Activated CD4-positive, alpha-beta T cell treated with anti-CD3 and anti-CD28 coated beads for 48 hours (primary cell): Measurements from ENCODE around the gene NFX1.
"Not testable (repeated sequence)": the region's sequence is repeated elsewhere in the genome, so short reads cannot be mapped to it uniquely, and the experiment has no call there.

Source experiments
- DNase-seq: peaks from one replicate; pipeline ENCODE4 v3.0.0-alpha.2; 2020

NFX1 gene

DNA sequence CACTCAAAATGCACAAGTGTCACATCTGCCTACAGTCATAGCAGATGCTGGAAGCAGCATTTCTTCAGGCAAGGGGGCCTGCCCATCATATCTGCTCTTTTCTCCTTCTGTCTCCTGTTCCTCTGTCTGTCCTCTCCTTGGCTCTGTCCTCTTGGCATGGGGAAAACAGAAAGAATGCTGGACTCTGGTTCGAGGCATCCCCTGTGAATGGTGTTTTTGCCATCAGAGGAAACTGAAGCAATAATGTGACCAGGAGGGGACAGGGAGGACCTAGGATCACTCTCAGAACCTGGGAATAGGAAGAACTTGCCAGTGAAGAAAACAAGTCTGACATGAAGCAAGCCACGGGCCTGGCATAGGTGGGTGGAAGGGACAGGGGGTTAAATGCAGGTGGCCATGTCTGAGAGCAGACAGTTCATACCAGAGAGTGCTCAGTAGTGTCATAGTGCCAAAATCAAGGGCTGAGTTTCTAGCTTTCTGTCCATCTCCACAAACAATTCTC lies 76.7 kb downstream of the NFX1 start:
- no peak for DNase-seq

DNA sequence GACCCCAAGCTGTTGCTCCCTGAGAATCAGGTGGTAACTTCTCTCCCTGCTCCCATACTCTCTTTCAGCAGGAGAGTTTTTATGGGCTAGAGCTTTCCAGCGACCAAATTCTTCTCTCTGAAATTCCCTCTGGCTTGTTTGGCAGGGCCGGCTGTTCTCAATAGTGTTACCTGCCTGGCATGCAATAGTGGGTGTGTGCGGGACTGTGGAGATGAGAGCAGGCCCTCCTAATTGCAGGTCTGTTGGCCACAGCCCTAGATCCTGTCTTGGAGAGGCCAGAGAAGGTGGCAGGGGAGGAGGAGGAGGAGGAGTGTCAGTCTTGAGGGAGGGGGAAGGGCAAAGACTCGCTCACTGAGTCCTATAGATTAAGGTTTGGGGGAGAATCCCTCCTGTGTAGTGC lies 82.6 kb downstream of the NFX1 start:
- DNase-seq: no peak

DNA sequence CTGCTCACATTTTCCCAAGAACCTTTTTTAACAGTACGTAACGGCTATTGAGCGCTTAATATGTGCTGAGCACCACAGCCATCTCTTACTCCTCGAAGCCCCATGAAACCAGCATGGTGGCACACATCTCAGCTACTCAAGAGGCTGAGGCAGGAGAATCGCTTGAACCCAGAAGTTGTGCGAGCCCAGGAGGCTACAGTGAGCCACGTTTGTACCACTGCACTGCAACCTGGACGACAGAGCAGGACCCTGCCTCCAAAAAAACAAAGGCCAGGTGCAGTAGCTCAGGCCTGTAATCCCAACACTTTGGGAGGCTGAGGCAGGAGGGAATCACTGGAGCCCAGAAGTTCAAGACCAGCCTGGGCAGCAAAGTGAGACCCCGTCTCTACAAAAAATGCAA lies 83.9 kb downstream of the NFX1 start:
- no peak for DNase-seq

DNA sequence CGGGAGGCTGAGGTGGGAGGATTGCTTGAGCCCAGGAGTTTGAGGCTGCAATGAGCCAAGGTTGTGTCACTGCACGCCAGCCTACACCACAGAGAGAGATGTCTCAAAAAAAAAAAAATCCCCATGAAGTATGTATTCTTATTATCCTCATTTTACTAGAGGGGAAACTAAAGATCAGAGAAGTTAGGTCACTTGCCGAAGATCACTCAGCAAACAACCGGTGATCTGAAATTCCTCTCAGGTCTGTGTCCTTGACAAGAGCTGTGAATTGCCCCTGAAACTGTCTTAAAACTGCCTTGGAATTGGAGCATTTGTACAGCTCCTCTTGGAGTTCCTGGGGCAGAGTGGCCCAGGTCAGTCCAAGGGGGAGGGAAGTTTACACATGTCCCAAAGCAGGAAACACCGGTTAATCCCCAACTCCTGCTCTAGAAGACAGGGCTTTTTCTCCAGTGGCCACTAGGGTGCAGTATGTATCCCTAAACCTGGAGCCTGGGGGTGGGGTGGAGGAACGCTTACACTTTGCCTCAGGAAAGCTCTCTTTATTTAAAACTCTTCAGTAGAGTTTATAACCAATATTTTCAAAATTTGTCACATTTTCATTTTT lies 84.4 kb downstream of the NFX1 start:
- peak; percentile 80 for DNase-seq

DNA sequence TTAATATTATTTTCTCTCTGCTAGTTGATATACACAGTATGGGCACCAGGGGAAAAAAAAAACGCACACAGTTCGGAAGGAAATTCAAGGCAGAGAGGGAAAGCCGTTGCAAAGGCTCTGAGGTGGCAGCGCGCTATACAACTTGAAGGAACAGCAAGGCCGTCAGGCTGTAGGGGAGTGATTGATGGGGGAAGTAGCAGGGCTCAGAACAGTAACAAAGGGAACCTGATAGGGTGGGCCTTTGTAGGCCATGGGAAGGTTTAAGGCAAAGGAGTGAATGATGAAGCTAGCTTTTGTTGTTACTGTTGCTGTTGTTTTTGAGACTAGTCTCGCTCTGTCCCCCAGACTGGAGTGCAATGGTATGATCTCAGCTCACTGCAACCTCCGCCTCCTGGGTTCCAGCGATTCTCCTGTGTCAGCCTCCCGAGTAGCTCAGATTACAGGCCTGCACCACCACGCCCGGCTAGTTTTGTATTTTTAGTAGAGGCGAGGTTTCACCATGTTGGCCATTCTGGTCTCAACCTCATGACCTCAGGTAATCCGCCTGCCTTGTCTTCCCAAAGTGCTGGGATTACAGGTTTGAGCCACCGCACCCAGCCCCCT lies 85.0 kb downstream of the NFX1 start:
- no peak for DNase-seq

DNA sequence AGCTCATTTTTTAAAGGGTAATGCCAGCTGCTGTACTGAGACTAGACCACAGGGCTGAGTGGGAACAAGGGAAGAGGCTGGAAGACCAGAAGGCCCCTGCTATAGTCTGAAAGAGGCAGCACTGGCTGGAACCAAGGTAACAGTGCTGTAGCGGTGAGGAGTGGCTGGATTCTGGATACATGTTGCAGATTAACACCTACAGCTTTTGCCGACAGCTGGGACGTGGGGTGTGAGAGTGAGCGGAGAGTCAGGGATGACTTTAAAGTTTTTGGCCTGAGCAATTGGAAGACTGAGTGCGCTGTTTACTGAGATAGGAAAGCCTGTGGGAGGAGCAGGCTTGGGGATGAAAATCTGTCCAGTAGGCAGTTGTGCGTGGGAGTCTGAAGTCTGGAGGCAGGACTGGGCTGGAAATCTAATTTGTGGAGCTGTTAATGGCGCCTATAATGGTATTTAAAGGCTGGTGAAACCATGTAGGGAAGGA lies 85.6 kb downstream of the NFX1 start:
- no peak for DNase-seq

DNA sequence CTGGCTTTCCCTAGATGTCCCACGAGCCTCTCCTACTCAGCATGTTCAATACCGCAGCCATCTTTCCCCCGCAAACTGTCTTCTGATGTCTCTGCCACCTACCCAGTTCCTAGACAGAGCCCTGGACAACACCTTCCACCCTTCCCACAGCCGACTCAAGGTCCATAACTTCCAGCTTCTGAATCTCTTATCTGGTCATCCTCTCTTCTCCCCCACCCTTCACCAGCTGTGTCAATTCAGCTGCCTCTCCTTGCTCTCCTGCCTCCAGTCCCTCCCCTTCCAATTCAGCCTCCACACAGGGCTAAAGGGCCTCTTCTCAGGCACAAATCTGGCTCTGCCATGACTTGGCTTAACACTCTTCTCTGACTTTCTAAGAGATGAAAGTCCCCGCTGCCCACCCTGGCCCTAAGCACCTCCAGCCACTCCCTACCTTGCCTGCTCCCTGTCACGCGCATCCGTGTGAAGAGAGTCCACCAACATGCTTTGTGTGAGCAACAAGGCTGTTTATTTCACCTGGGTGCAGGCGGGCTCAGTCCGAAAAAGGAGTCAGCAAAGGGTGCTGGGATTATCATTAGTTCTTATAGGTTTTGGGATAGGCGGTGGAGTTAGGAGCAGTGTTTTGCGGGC lies 86.9 kb downstream of the NFX1 start:
- DNase-seq: no peak

DNA sequence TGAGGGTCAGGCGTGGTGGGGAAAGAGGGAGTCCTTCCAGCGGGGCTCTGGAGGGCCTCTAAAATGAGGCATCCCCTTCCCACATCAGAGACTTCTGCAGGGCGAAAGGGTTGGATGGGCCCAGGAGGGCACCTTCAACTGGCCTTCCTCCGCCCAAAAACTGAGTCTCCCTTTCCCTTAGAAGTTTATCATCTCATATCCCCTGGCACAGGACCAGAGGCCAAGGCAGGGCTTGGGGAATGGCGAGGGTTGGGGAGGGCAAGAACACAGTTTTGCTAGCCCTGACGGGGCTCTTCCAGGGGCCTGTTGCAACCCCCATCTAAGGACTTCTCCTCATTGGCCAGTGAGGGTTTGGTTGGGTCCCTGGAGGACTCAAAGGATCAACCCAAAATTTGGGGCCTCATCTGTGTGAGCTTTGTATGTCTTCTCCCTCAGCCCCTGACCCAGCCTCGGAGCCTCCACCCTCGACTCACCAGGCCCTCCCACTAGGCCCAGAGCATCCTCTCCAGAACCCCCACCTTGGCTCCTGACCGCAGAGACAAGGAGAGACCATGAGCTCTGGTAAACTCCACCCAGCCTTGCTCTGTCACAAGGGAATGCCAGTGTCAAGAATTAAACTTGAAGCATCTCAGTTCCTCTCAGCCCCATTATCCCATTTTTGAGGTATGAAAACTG lies 87.9 kb downstream of the NFX1 start:
- DNase-seq: no peak

DNA sequence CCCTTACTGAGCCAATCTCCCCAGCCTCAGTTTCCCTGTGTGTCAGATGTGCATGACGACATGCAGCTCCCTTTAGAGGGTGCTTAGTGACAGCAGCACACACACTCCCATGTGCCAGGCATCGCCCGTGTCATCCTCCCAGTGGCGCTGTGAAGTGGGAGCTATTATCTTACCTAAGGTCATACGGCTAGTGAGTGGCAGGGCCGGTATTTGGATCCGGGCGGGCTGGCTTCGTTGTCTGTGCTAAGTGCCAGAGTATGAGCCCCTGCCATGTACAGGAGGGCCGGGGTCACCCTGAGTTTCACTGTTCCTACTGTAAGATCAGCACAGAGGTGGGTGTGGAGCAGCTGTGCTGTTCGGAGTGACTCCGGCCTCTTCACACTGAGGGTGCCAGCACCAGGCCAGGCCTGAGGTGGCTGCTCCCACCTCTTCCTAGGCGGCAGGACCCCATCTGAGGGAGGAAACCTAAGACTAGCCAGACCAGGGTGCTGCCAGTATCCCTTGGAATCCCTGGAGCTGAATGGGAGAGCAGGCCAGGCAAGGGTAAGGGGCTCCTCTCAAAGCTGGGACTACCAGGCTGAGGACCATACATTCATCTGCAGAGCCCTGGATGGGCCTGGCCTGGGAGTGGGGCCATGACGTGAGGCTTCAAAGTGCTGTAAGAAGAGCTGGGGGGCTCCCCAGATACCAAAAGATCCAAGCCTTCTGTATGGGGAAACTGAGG lies 89.5 kb downstream of the NFX1 start:
- no peak for DNase-seq

DNA sequence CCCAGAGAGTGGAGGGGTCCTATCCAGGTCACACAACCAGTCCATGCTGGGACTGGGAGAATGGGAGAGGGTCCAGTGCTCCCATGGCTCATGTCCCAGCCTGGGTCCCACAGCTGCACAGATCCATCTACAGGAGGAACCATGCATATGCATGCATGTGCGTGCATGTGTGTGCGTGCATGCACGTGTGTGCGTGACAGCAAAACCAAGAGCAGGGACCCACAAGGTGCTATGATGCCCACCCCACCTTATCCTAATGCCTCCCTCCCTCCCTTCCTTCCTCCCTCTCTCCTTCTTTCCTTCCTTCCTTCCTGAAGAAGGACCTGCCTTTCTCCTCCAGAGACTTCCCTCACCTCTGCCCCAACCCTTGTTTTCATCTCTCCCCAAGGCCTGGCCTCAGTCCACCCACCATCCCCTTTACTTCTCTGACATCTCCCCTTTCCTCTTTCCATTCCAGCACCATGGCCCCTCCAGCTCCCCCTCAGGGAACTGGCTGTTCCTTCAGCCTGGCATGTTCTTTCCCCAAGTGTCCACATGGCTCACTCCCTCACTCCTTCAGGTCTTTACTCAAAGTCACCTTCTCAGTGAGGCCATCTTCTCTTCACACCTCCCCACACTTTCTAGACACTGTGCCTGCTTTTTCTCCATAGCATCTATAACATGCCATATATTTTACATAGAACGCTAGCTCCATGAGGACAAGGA lies 90.2 kb downstream of the NFX1 start:
- no peak for DNase-seq

DNA sequence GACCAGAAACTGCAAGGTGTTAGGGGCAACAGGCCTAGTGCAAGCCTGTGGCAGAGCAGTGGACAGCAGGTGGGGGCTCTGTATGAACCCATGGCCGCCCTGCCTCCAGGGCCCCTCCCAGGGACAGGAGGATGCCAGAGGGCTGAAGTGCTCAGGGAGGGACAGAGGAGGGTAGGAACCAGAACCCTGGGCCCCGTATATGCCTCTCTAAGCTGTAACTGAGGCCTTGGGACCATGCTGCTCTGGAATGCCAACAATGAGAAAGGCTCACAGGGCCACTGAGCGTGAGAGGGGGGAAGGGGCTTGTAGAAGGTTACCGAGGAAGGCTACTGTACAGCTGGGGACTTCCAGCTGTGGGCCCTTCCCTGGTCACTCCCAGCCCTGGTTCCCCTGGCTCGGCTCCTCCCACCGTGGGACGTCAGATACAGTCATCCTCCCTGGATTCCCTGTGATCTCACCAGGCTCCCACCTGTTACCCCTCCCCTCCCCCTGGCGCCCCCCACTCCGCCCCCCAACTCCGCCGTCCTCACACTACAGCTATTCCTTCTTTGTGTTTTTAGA lies 91.0 kb downstream of the NFX1 start:
- DNase-seq: no peak

DNA sequence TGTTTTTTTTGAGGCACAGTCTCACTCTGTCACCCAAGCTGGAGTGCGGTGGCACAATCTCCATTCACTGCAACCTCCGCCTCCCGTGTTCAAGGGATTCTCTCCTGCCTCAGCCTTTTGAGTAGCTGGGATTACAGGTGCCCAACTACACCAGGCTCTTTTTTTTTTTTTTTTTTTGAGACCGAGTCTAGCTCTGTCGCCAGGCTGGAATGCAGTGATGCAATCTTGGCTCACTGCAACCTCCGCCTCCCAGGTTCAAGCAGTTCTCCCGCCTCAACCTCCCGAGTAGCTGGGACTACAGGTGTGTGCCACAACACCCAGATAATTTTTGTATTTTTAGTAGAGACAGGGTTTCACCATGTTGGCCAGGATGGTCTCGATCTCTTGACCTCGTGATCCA lies 92.1 kb downstream of the NFX1 start:
- not testable (repeated sequence) for DNase-seq

DNA sequence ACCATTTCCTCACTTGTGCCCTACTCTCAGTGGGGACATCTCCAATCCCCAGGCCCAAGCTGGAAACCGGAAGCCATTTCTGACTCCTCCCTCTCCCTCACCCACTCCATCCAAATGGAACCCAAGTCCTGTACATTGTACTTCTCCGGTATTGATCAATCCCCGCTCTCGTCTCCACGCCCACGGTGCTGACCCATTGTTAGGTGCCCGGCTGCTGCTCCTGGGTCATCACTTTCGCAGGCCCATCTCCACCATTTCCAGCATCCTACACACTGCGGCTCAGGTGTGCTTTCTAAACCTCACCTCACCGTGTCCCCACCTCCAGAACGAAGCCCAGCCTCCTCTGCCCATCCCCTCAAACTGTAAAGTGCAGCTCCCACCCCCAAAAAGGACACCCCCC lies 93.1 kb downstream of the NFX1 start:
- not testable (repeated sequence) for DNase-seq

DNA sequence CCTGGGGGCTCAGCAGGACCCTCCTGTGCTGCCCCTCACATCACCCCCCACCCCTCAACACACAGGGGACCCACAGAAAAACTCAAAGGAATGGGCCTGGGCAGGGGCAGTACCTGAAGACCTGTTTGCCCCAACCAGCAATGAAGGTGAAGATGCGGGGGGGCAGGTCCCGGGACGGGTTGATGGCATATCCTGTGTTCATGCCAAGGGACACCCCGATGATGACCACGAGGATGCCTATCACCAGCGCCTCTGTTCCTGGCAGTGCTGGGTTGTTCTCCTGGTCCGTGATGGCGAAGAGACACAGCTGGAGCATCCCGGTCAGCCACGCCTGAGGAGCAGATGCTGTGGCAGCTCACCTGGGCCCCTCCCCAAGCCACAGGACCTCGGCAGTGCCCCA lies 95.2 kb downstream of the NFX1 start:
- not testable (repeated sequence) for DNase-seq

DNA sequence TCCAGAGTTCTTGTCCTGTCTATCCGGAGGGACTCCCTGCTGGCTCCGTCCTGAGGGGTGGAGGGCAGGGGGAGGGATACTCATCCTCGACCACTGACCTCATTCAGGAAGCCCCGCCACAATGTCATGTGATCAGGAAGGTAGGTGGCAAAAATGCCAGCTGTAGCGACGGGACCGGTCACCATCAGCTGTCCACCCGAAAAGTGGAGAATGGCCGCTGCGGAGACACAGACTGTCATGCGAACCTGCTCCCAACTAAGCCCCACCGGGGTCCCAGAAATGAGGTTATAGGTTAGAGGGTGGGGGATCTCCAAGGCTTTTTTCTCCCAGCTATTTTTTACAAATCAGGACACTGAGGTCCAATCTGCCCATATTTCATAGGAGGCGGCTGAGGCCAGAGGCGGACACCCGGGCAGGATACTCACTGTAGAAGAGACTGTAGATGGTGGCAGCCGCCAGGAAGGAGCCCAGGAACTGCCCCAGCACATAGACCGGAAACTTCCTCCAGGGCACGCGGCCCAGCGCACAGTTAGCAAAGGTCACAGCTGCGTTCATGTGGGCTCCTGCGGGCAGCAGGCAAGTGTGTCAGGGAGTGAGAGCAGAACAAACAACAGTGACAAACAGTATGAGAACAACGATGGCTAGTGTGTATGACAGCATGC lies 95.8 kb downstream of the NFX1 start:
- DNase-seq: not testable (repeated sequence)

DNA sequence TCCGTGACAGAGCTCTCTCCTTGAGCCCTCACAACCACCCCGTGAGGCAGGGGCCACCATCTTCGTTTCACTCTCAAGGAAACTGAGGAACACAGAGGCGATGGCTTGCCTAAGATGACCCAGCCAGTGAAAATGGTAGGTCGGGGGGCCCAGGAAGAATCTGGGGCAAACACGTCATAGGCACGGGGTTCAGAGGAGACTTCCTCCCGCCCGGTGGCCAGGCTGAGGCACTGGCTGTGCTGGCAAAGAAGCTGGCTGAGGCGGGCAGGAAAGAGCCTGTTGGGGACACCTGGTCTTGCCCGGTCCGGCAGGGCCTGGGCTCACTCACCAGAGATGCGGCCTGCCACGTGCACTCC lies 96.3 kb downstream of the NFX1 start:
- not testable (repeated sequence) for DNase-seq

DNA sequence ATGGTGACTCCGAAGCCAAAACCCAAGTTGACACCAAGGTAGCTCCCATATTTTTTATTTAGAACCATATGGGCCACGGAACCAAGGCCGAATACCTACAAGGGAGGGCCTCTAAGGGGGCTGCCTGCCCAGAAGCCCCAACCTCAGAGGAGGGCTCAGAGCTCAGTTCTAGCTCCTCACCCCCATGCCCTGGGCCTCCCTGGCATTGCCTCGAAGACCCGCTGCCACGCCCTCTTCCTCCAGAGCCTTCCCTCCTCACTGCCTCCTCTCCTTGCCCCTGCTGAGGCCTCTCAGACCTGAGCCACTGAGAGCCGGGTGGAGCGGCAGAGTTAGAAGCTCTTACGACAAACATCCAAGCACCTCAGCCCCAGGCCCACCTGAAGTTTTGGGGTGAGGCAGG lies 96.7 kb downstream of the NFX1 start:
- not testable (repeated sequence) for DNase-seq

DNA sequence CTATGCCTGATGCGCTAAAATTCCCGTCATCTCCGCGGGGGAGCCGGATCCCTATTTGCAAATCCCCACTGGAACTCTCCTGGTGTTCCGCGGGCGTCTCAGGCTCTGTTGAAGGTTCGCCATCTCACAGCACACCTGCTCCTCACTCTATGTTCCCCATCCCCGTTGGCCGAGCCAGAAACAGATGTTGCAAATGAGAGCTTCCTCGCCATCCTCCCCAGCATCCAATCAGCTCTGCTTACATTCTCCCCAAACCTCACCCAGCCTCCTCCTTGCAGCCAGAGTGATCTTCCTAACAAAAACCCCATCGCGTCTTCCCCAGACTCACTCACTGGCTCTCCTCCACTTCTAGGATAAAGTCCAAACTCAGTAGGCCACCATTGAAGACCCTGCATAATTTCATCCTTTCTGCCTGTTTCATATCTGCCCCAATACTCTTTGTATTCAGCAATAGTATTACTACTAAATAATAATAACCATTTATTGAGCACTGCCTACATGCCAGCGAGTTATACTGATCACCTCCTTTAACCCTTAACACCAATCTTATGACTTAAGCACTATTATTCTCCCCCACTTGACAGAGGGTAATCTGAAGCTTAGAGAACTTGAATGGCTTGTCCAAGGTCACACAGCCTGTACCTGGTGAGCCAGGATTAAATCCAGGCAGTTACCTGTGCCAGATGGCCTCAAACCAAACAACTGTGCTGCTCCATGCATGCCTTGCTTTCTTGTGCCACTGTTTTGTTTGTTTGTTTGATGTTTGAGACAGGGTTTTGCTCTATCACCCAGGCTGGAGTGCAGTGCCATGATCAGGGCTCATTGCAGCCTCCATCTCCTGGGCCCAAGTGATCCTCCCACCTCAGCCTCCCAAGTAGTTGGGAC lies 98.0 kb downstream of the NFX1 start:
- no peak for DNase-seq

DNA sequence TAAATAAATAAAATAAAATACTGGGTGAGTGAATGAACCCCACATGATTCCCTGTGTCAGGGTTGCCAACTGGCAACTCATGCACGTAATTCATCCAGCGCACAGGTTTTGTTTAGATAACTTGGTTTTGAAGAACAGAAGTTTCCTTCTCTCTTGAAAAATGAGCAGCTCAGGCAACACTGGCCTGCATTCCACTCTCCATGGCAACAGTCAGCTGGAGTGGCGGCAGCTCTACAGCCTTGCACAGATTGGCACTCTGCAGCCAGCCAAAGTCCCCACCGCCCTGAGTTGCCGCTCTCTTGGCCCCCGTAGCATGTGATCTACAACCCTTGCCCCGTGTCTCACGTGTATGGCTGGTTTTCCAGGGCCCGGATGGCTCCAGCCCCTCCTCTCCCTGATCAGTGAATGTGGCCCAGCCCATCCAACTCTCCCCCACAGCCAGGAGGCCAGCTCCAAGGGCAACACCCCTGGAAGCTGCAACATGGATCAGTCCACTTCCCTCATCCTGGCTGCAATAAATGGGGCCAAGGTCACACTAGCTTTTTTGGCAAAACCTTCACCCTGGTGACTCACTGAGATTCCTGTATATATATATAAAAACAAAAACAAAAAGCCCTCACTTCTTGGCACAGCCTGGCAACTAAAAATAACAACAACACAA lies 100.9 kb downstream of the NFX1 start:
- DNase-seq: not testable (repeated sequence)

DNA sequence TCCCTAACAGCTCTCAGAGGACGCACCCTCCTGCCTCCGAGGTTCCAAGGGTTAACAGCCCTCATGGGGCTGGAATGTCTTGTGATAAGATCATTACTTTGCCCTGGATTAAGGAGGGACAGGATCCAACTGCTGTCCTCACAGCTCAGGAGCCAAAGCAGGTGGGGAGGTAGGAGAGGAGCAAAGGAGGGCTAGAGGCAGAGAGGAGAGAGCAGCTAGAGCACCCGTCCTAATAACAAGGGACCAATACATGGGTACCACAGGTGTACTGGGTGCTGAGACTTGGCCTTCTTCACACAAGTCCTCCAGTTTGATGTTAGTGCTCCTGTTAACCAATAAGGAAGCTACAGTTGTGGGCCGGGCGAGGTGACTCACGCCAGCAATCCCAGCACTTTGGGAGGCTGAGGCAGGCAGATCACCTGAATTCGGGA lies 102.3 kb downstream of the NFX1 start:
- DNase-seq: not testable (repeated sequence)
